ENCODE measurements around the gene CHRDL1.

Gene CHRDL1

GRCh38 chrX:110646386-110646785 is 149.2 kb downstream of the CHRDL1 start:
- no peak for DNase-seq
